Skin epidermis (tissue), 12 donors: ENCODE data around the gene POMT1.
A peak's percentile ranks its signal among the peaks of the same experiment; 100 is the strongest.

Experiments used
- H3K27ac ChIP-seq, 21 experiments: fragments of 200-600 bp; sonication (generic) in 11 of 21; one replicate each; pipeline ENCODE4 v1.5.0; 2020; ENCODE audit warnings: mild to moderate bottlenecking in 3 of 21, inconsistent platforms in 2 of 21, moderate library complexity in 2 of 21
- H3K4me3 ChIP-seq, 7 experiments: fragments of 200-600 bp; sonication (generic) in 2 of 7; one replicate each; pipeline ENCODE4 v1.5.0; 2020; ENCODE audit warnings: inconsistent platforms in 2 of 7, mild to moderate bottlenecking in 2 of 7, moderate library complexity in 1 of 7

Gene POMT1

GRCh38 chr9:131521822-131522221 is 19.1 kb downstream of the POMT1 start:
- no peak overlapping the region for H3K4me3 ChIP-seq
- H3K27ac ChIP-seq: no peak overlapping the region

GRCh38 chr9:131522257-131523085 is 19.8 kb downstream of the POMT1 start:
- H3K27ac ChIP-seq: no peak overlapping the region

GRCh38 chr9:131523086-131523388 is 20.3 kb downstream of the POMT1 start:
- Histone ChIP-seq H3K27ac (no peak overlapping the region), H3K4me3 (no peak overlapping the region)

More at GRCh38 chr9:131522257-131523085, 19.8 kb downstream of the POMT1 start:
- H3K4me3 ChIP-seq: no peak overlapping the region

- no peak overlapping the region for H3K27ac ChIP-seq
- no peak overlapping the region for H3K4me3 ChIP-seq
Measured at GRCh38 chr9:131523451-131524435, 21.0 kb downstream of the POMT1 start.

- Histone ChIP-seq H3K4me3 (no peak overlapping the region), H3K27ac (no peak overlapping the region)
Measured at GRCh38 chr9:131524665-131525315, 22.1 kb downstream of the POMT1 start.

GRCh38 chr9:131525643-131526565 is 23.2 kb downstream of the POMT1 start:
- Histone ChIP-seq H3K27ac (no peak overlapping the region), H3K4me3 (no peak overlapping the region)

- H3K4me3 ChIP-seq: no peak overlapping the region
- no peak overlapping the region for H3K27ac ChIP-seq
Measured at GRCh38 chr9:131528186-131528585, 25.5 kb downstream of the POMT1 start.

- Histone ChIP-seq H3K27ac (no peak overlapping the region), H3K4me3 (no peak overlapping the region)
Measured at GRCh38 chr9:131528886-131529505, 26.3 kb downstream of the POMT1 start.

GRCh38 chr9:131529597-131530545 is 27.2 kb downstream of the POMT1 start:
- Histone ChIP-seq H3K4me3 (peak overlapping the region; percentile 63 to 99 (median 92)), H3K27ac (peak overlapping the region in 18 of 21 experiments; percentile 78 to 97 (median 90))

GRCh38 chr9:131530546-131530919 is 27.8 kb downstream of the POMT1 start:
- H3K4me3 ChIP-seq: peak overlapping the region; percentile 63 to 99 (median 92)
- H3K27ac ChIP-seq: peak overlapping the region; percentile 77 to 97 (median 89)

GRCh38 chr9:131530920-131531832 is 28.5 kb downstream of the POMT1 start, which contains the start of gene UCK1:
Gene UCK1, minus strand, starts transcription at chr9:131531263. Its CDS starts 89 bp downstream, at chr9:131531174.
- Histone ChIP-seq H3K4me3 (peak within 1 kb of the TSS; percentile 63 to 99 (median 92)), H3K27ac (peak within 1 kb of the TSS; percentile 77 to 97 (median 89))

GRCh38 chr9:131534721-131535237 is 32.1 kb downstream of the POMT1 start:
- H3K4me3 ChIP-seq: no peak overlapping the region
- no peak overlapping the region for H3K27ac ChIP-seq

- H3K27ac ChIP-seq: no peak overlapping the region
- H3K4me3 ChIP-seq: no peak overlapping the region
Measured at GRCh38 chr9:131537946-131538345, 35.2 kb downstream of the POMT1 start.

- H3K4me3 ChIP-seq: no peak overlapping the region
- H3K27ac ChIP-seq: peak overlapping the region in 1 of 21 experiments; percentile 65
Measured at GRCh38 chr9:131539223-131539923, 36.7 kb downstream of the POMT1 start.

GRCh38 chr9:131543141-131543540 is 40.4 kb downstream of the POMT1 start:
- no peak overlapping the region for H3K27ac ChIP-seq
- H3K4me3 ChIP-seq: no peak overlapping the region
